Superior temporal gyrus (tissue), 1 donor: ENCODE measurements around the gene SOD3.

ENCODE experiments used
- DNase-seq: peaks from one replicate; pipeline ENCODE4 v3.0.0-alpha.2; 2016; ENCODE audit errors: extremely low spot score

The SOD3 gene

GRCh38 chr4:24794916-24795665 lies at the start of gene SOD3:
Gene SOD3 (plus strand): TSS chr4:24795573. CDS start chr4:24799522, 3,949 bp downstream.
- no peak for DNase-seq

GRCh38 chr4:24747234-24747975 lies 48.0 kb upstream of the SOD3 start:
- DNase-seq = no peak

GRCh38 chr4:24748023-24748422 lies 47.4 kb upstream of the SOD3 start:
- DNase-seq = no peak

- DNase-seq = no peak
Measured at GRCh38 chr4:24748758-24749350, 46.5 kb upstream of the SOD3 start.

- DNase-seq = no peak
Measured at GRCh38 chr4:24750106-24750505, 45.3 kb upstream of the SOD3 start.

GRCh38 chr4:24751926-24752539 lies 43.3 kb upstream of the SOD3 start:
- DNase-seq = no peak

GRCh38 chr4:24753519-24753918 lies 41.9 kb upstream of the SOD3 start:
- no peak for DNase-seq

GRCh38 chr4:24754571-24754970 lies 40.8 kb upstream of the SOD3 start:
- DNase-seq = no peak

GRCh38 chr4:24763631-24764297 lies 31.6 kb upstream of the SOD3 start:
- no peak for DNase-seq

GRCh38 chr4:24764345-24764744 lies 31.0 kb upstream of the SOD3 start:
- DNase-seq = no peak

- no peak for DNase-seq
Measured at GRCh38 chr4:24765376-24765988, 29.9 kb upstream of the SOD3 start.

- DNase-seq = no peak
Measured at GRCh38 chr4:24768006-24768405, 27.4 kb upstream of the SOD3 start.

- DNase-seq = no peak
Measured at GRCh38 chr4:24768604-24769003, 26.8 kb upstream of the SOD3 start.

- no peak for DNase-seq
Measured at GRCh38 chr4:24769571-24769970, 25.8 kb upstream of the SOD3 start.

GRCh38 chr4:24770032-24770584 lies 25.3 kb upstream of the SOD3 start:
- DNase-seq = no peak

- no peak for DNase-seq
Measured at GRCh38 chr4:24770667-24771066, 24.7 kb upstream of the SOD3 start.

- DNase-seq = no peak
Measured at GRCh38 chr4:24771241-24771640, 24.1 kb upstream of the SOD3 start.

GRCh38 chr4:24772061-24772705 lies 23.2 kb upstream of the SOD3 start:
- no peak for DNase-seq

- DNase-seq = no peak
Measured at GRCh38 chr4:24772952-24773351, 22.4 kb upstream of the SOD3 start.

- DNase-seq = no peak
Measured at GRCh38 chr4:24774452-24774851, 20.9 kb upstream of the SOD3 start.
